ENCODE data around the gene TMEM237. TPM values are rescaled to one million over a fixed set of nuclear protein-coding genes. Genes with fewer than 3 reads are reported as not detected.

Gene TMEM237
- total RNA-seq, 2 experiments from 2014 or later: 26.8 to 29.2 TPM

- ChIA-PET POLR2A (interaction anchor here (0.7 kb wide), 1 partner anchor 760 kb away, joined by 3 read pairs; no protein-coding TSS in a partner anchor), CTCF (ENCODE audit: unreplicated experiment) (no interaction called here)
- Histone ChIP-seq H3K4me2 (ENCODE audit: low read length) (no peak overlapping the region), H2AFZ (ENCODE audit: low read length) (no peak overlapping the region), H3K9me3 (ENCODE audit: low read length) (no peaks in the 10 kb centered on the region), H3K79me2 (ENCODE audit: insufficient read depth, low read depth, low read length) (no peaks in the 10 kb centered on the region), H3K4me1 (ENCODE audit: insufficient read depth, low read length, poor library complexity, severe bottlenecking) (no peaks in the 10 kb centered on the region), H3K36me3 (ENCODE audit: insufficient read depth, low read length) (no peaks in the 10 kb centered on the region), H3K4me3 (ENCODE audit: low read depth, low read length, poor library complexity, severe bottlenecking) (no peak overlapping the region), H4K20me1 (ENCODE audit: insufficient read depth, low read length) (no peaks in the 10 kb centered on the region), H3K9me2 (ENCODE audit: insufficient read depth, low read length) (no peaks in the 10 kb centered on the region), H3K27ac (ENCODE audit: low read depth, low read length, poor library complexity, severe bottlenecking) (no peak overlapping the region)
- BruUV-seq (replicated peaks): no TSS peak
- intact Hi-C loops (cut with micrococcal nuclease; ENCODE audit: unreplicated experiment): no loop called here
- TF ChIP-seq CTCF (conservative IDR thresholded peaks at IDR 0.05; ENCODE audit: low read length): no peak
- no peak for TF ChIP-seq EZH2phosphoT487 (IDR thresholded peaks at IDR 0.05; ENCODE audit: borderline replicate concordance, low read depth, low read length)
- DNase-seq (ENCODE audit: low spot score): no peak
Observed at GRCh38 chr2:201579536-201579935, 63.8 kb downstream of the TMEM237 start.

GRCh38 chr2:201575971-201576370 is 67.3 kb downstream of the TMEM237 start:
- TF ChIP-seq EZH2phosphoT487 (IDR thresholded peaks at IDR 0.05; ENCODE audit: borderline replicate concordance, low read depth, low read length) (no peak), CTCF (conservative IDR thresholded peaks at IDR 0.05; ENCODE audit: low read length) (no peak)
- H3K79me2 ChIP-seq (ENCODE audit: insufficient read depth, low read depth, low read length): no peaks in the 10 kb centered on the region
- no peaks in the 10 kb centered on the region for H4K20me1 ChIP-seq (ENCODE audit: insufficient read depth, low read length)
- POLR2A ChIA-PET: interaction anchor here (1.0 kb wide), 1 partner anchor 21 kb away, joined by 3 read pairs; no protein-coding TSS in a partner anchor
- H3K9me2 ChIP-seq (ENCODE audit: insufficient read depth, low read length): no peaks in the 10 kb centered on the region
- H2AFZ ChIP-seq (ENCODE audit: low read length): no peak overlapping the region
- no peaks in the 10 kb centered on the region for H3K9me3 ChIP-seq (ENCODE audit: low read length)
- H3K36me3 ChIP-seq (ENCODE audit: insufficient read depth, low read length): no peaks in the 10 kb centered on the region
- no peak overlapping the region for H3K4me3 ChIP-seq (ENCODE audit: low read depth, low read length, poor library complexity, severe bottlenecking)
- H3K4me2 ChIP-seq (ENCODE audit: low read length): no peak overlapping the region
- no peaks in the 10 kb centered on the region for H3K4me1 ChIP-seq (ENCODE audit: insufficient read depth, low read length, poor library complexity, severe bottlenecking)
- intact Hi-C loops (cut with micrococcal nuclease; ENCODE audit: unreplicated experiment): no loop called here
- DNase-seq (ENCODE audit: low spot score): peak; percentile 3
- BruUV-seq (replicated peaks): no TSS peak
- H3K27ac ChIP-seq (ENCODE audit: low read depth, low read length, poor library complexity, severe bottlenecking): no peak overlapping the region
- CTCF ChIA-PET (ENCODE audit: unreplicated experiment): no interaction called here

GRCh38 chr2:201574766-201575165 is 68.5 kb downstream of the TMEM237 start:
- H3K9me3 ChIP-seq (ENCODE audit: low read length): no peaks in the 10 kb centered on the region
- no peaks in the 10 kb centered on the region for H3K4me1 ChIP-seq (ENCODE audit: insufficient read depth, low read length, poor library complexity, severe bottlenecking)
- TF ChIP-seq EZH2phosphoT487 (IDR thresholded peaks at IDR 0.05; ENCODE audit: borderline replicate concordance, low read depth, low read length): no peak
- no peak overlapping the region for H3K4me2 ChIP-seq (ENCODE audit: low read length)
- no peaks in the 10 kb centered on the region for H3K79me2 ChIP-seq (ENCODE audit: insufficient read depth, low read depth, low read length)
- no peaks in the 10 kb centered on the region for H3K36me3 ChIP-seq (ENCODE audit: insufficient read depth, low read length)
- H2AFZ ChIP-seq (ENCODE audit: low read length): no peak overlapping the region
- H3K27ac ChIP-seq (ENCODE audit: low read depth, low read length, poor library complexity, severe bottlenecking): no peak overlapping the region
- no peaks in the 10 kb centered on the region for H4K20me1 ChIP-seq (ENCODE audit: insufficient read depth, low read length)
- H3K4me3 ChIP-seq (ENCODE audit: low read depth, low read length, poor library complexity, severe bottlenecking): no peak overlapping the region
- intact Hi-C loops (cut with micrococcal nuclease; ENCODE audit: unreplicated experiment): no loop called here
- no TSS peak for BruUV-seq (replicated peaks)
- no peak for DNase-seq (ENCODE audit: low spot score)
- ChIA-PET CTCF (ENCODE audit: unreplicated experiment) (no interaction called here), POLR2A (interaction anchor here (1.0 kb wide), 1 partner anchor 20 kb away, joined by 3 read pairs; no protein-coding TSS in a partner anchor)
- H3K9me2 ChIP-seq (ENCODE audit: insufficient read depth, low read length): no peaks in the 10 kb centered on the region
